Loucy (cell line): ENCODE data around the gene HABP4.

Source experiments
- H2AFZ ChIP-seq: fragments of 200-600 bp; sonication (generic); 2 replicates; pipeline ENCODE4 v1.6.0; 2016; ENCODE audit warnings: antibody characterized with exemption, mild to moderate bottlenecking, low read length, moderate library complexity
- H3F3A ChIP-seq: fragments of 200-600 bp; 2 replicates; pipeline ENCODE4 v1.6.0; 2016; ENCODE audit warnings: antibody characterized with exemption, low read depth, mild to moderate bottlenecking
- H3K27me3 ChIP-seq: fragments of 200-600 bp; sonication (generic); 2 replicates; pipeline ENCODE4 v1.6.1; 2014; ENCODE audit warnings: low read length, mild to moderate bottlenecking; ENCODE audit not compliant: insufficient read depth, poor library complexity, severe bottlenecking
- H3K36me3 ChIP-seq: fragments of 200-600 bp; sonication (generic); 2 replicates; pipeline ENCODE4 v1.6.1; 2016; ENCODE audit warnings: low read length; ENCODE audit not compliant: insufficient read depth
- H3K4me1 ChIP-seq: fragments of 200-600 bp; sonication (generic); 2 replicates; pipeline ENCODE4 v1.5.1; 2014; ENCODE audit warnings: low read length, mild to moderate bottlenecking; ENCODE audit not compliant: insufficient read depth, poor library complexity, severe bottlenecking
- H3K4me2 ChIP-seq: fragments of 200-600 bp; sonication (generic); 2 replicates; pipeline ENCODE4 v1.6.0; 2014; ENCODE audit warnings: antibody characterized with exemption, low read length, low read depth, mild to moderate bottlenecking; ENCODE audit not compliant: poor library complexity, severe bottlenecking
- H3K4me3 ChIP-seq: fragments of 200-600 bp; sonication (generic); 2 replicates; pipeline ENCODE4 v1.5.1; 2014; ENCODE audit warnings: low read length, mild to moderate bottlenecking, mixed read lengths; ENCODE audit not compliant: poor library complexity, severe bottlenecking
- H3K79me2 ChIP-seq: fragments of 200-600 bp; sonication (generic); 2 replicates; pipeline ENCODE4 v1.6.1; 2014; ENCODE audit warnings: low read length; ENCODE audit not compliant: insufficient read depth
- H3K9ac ChIP-seq: fragments of 200-600 bp; sonication (generic); 2 replicates; pipeline ENCODE4 v1.6.0; 2014; ENCODE audit warnings: mild to moderate bottlenecking, low read depth, low read length, moderate library complexity; ENCODE audit not compliant: poor library complexity, severe bottlenecking
- H3K9me2 ChIP-seq: fragments of 200-600 bp; sonication (generic); replicated peaks from 2 replicates; pipeline ENCODE4 v1.6.1; 2016; ENCODE audit warnings: low read depth, low read length, mixed read lengths
- H3K9me3 ChIP-seq: fragments of 200-600 bp; sonication (generic); 2 replicates; pipeline ENCODE4 v1.6.1; 2014; ENCODE audit warnings: mild to moderate bottlenecking, antibody characterized with exemption, low read length, low read depth; ENCODE audit not compliant: insufficient read depth
- H4K20me1 ChIP-seq: fragments of 200-600 bp; sonication (generic); 2 replicates; pipeline ENCODE4 v1.6.0; 2014; ENCODE audit warnings: antibody characterized with exemption, low read length, mild to moderate bottlenecking; ENCODE audit not compliant: insufficient read depth, poor library complexity, severe bottlenecking
- EZH2phosphoT487 ChIP-seq: fragments of 200-600 bp; IDR thresholded peaks from 2 replicates; pipeline ENCODE4 v1.6.1; 2018; ENCODE audit warnings: antibody characterized with exemption, mild to moderate bottlenecking, moderate library complexity, borderline replicate concordance
- TF ChIP-seq, protein P1 (sequence below): fragments of 200-600 bp; sonication (generic); conservative IDR thresholded peaks from 2 replicates; pipeline ENCODE4 v1.5.1; 2014; ENCODE audit warnings: mild to moderate bottlenecking, antibody characterized with exemption, low read length

HABP4 gene

GRCh38 chr9:96509848-96510247 lies 59.9 kb downstream of the HABP4 start:
- Histone ChIP-seq H3K9me2 (no peaks in the 10 kb centered on the region), H3F3A (no peaks in the 10 kb centered on the region), H3K4me3 (no peak overlapping the region), H3K9me3 (no peaks in the 10 kb centered on the region), H4K20me1 (no peaks in the 10 kb centered on the region), H3K9ac (no peak overlapping the region), H3K4me1 (no peaks in the 10 kb centered on the region), H3K4me2 (no peak overlapping the region), H3K27me3 (no peaks in the 10 kb centered on the region), H2AFZ (no peak overlapping the region), H3K36me3 (no peaks in the 10 kb centered on the region), H3K79me2 (no peaks in the 10 kb centered on the region)
- TF ChIP-seq, protein P1, sequence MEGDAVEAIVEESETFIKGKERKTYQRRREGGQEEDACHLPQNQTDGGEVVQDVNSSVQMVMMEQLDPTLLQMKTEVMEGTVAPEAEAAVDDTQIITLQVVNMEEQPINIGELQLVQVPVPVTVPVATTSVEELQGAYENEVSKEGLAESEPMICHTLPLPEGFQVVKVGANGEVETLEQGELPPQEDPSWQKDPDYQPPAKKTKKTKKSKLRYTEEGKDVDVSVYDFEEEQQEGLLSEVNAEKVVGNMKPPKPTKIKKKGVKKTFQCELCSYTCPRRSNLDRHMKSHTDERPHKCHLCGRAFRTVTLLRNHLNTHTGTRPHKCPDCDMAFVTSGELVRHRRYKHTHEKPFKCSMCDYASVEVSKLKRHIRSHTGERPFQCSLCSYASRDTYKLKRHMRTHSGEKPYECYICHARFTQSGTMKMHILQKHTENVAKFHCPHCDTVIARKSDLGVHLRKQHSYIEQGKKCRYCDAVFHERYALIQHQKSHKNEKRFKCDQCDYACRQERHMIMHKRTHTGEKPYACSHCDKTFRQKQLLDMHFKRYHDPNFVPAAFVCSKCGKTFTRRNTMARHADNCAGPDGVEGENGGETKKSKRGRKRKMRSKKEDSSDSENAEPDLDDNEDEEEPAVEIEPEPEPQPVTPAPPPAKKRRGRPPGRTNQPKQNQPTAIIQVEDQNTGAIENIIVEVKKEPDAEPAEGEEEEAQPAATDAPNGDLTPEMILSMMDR, result no peak
- no peak for TF ChIP-seq EZH2phosphoT487

DNA sequence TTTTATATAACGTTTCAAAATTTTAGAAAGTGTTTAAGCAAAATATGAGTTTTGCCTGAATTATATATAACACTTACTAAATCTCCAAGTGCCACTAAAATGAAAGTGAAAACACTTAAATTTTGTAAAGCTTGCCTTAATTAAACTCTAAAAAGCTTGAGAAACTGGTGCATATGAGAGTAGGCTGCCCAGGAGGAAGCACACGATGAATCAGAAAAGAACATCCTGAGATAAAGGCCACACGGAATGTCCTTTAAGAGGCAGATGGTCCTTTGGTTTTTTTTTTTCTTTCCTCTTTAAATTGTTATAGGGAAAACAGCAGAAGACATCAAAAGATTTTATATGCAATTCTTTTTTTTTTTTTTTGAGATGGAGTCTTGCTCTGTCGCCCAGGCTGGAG lies 60.3 kb downstream of the HABP4 start:
- Histone ChIP-seq H3K4me2 (no peak overlapping the region), H3K27me3 (no peaks in the 10 kb centered on the region), H3K4me3 (no peak overlapping the region), H3K79me2 (no peaks in the 10 kb centered on the region), H3K36me3 (no peaks in the 10 kb centered on the region), H2AFZ (no peak overlapping the region), H3K9me2 (no peaks in the 10 kb centered on the region), H3K9ac (no peak overlapping the region), H3F3A (no peaks in the 10 kb centered on the region), H3K4me1 (no peaks in the 10 kb centered on the region), H3K9me3 (no peaks in the 10 kb centered on the region), H4K20me1 (no peaks in the 10 kb centered on the region)
- no peak for TF ChIP-seq EZH2phosphoT487

DNA sequence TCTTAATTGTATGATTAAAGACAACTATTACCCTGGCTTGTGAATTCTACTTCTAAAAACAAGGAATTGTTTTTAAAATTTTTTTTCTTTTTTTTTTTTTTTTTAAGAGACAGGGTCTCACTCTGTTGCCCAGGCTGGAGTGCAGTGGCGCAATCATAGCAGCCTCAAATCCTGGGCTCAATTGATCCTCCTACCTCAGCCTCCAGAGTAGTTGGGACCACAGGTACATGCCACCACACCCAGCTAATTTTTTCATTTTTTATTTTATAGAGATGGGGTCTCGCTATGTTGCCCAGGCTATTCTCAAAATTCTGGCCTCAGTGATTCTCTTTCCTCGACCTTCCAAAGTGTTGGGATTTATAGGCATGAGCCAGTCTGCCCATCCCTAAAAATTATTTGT lies 62.3 kb downstream of the HABP4 start:
- Histone ChIP-seq H3K9me2 (no peaks in the 10 kb centered on the region), H3K4me1 (no peaks in the 10 kb centered on the region), H3K4me2 (no peak overlapping the region), H3K9me3 (no peaks in the 10 kb centered on the region), H4K20me1 (no peaks in the 10 kb centered on the region), H3K79me2 (no peaks in the 10 kb centered on the region), H3K27me3 (no peaks in the 10 kb centered on the region), H3K9ac (no peak overlapping the region), H3K4me3 (no peak overlapping the region), H3F3A (no peaks in the 10 kb centered on the region), H2AFZ (no peak overlapping the region), H3K36me3 (no peaks in the 10 kb centered on the region)
- TF ChIP-seq, protein P1, result no peak
- no peak for TF ChIP-seq EZH2phosphoT487

DNA sequence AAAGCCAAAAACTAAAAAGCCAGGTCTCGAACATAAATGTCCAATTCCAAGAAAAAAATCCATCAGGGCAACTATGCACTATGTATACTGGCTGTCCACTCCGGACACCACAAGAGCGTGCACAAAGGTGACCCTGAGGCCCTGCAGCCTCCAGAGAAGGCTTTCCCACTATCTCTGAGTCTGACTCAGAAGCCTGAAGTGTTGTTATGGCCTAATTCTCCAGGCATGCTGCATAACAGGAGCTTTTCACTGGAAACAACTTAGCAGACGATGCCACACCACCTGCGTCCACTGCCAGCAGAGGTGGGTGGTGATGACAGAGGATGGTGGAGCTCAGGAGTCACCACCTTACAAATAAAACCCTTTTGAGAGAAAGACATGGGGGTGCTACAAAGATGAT lies 63.7 kb downstream of the HABP4 start:
- TF ChIP-seq EZH2phosphoT487, result no peak
- TF ChIP-seq, protein P1, result no peak
- Histone ChIP-seq H4K20me1 (no peaks in the 10 kb centered on the region), H3K9me2 (no peaks in the 10 kb centered on the region), H3K4me3 (no peak overlapping the region), H3K36me3 (no peaks in the 10 kb centered on the region), H3F3A (no peaks in the 10 kb centered on the region), H3K9ac (no peak overlapping the region), H3K79me2 (no peaks in the 10 kb centered on the region), H3K4me2 (no peak overlapping the region), H3K9me3 (no peaks in the 10 kb centered on the region), H3K4me1 (no peaks in the 10 kb centered on the region), H3K27me3 (no peaks in the 10 kb centered on the region), H2AFZ (no peak overlapping the region)
